WTC11 (cell line): Measurements from ENCODE around the gene PHC2. TPM values are rescaled to one million over a fixed set of nuclear protein-coding genes. Genes with fewer than 3 reads are reported as not detected.

Experiments used
- ATAC-seq: fragments of 200-7000 bp; cut with Tn5 transposase; 2 replicates; pipeline ENCODE4 v1.10.0; 2021; ENCODE audit warnings: mild to moderate bottlenecking, moderate library complexity
- CTCF ChIA-PET: fragments of 300-600 bp; sonication (Branson Sonifier 250); formaldehyde crosslinking; loops from one replicate; lab custom pipeline; 2021; ENCODE audit warnings: antibody characterized with exemption; lab: Charles Lee
- POLR2A ChIA-PET: fragments of 350-600 bp; sonication (Branson Sonifier 250); formaldehyde crosslinking; loops from one replicate; lab custom pipeline; 2021; ENCODE audit warnings: antibody characterized with exemption; lab: Charles Lee
- DNase-seq: peaks from one replicate; pipeline ENCODE4 v3.0.0; 2021; ENCODE audit warnings: low spot score
- H3K27ac Mint-ChIP-seq: 2 replicates; pipeline ENCODE4 v1.8.0; 2021; ENCODE audit warnings: mixed read lengths
- H3K27me3 Mint-ChIP-seq: 2 replicates; pipeline ENCODE4 v1.8.0; 2021; ENCODE audit warnings: low read depth, mild to moderate bottlenecking, moderate library complexity, mixed read lengths
- H3K36me3 Mint-ChIP-seq: 2 replicates; pipeline ENCODE4 v1.8.0; 2021; ENCODE audit warnings: mixed read lengths
- H3K4me1 Mint-ChIP-seq: 2 replicates; pipeline ENCODE4 v1.8.0; 2022; ENCODE audit warnings: mixed read lengths
- H3K4me3 Mint-ChIP-seq: 2 replicates; pipeline ENCODE4 v1.8.0; 2021; ENCODE audit warnings: mild to moderate bottlenecking, moderate library complexity, mixed read lengths
- H3K9me3 Mint-ChIP-seq: 2 replicates; pipeline ENCODE4 v1.8.0; 2021; ENCODE audit warnings: mixed read lengths
- AFF4 ChIP-seq: sonication (generic); formaldehyde crosslinking; IDR thresholded peaks from 2 replicates; pipeline ENCODE4 v1.8.1; 2023; ENCODE audit warnings: mild to moderate bottlenecking, missing genetic modification reagents, borderline replicate concordance
- ATF3 ChIP-seq: sonication (generic); formaldehyde crosslinking; conservative IDR thresholded peaks from 2 replicates; pipeline ENCODE4 v1.8.1; 2022; ENCODE audit warnings: mild to moderate bottlenecking, missing genetic modification reagents
- CREB1 ChIP-seq: sonication (generic); formaldehyde crosslinking; IDR thresholded peaks from 2 replicates; pipeline ENCODE4 v1.8.0; 2023; ENCODE audit warnings: mild to moderate bottlenecking, missing genetic modification reagents
- ESRRA ChIP-seq: sonication (generic); formaldehyde crosslinking; IDR thresholded peaks from 2 replicates; pipeline ENCODE4 v1.8.1; 2022; ENCODE audit warnings: mild to moderate bottlenecking, missing genetic modification reagents, borderline replicate concordance
- FOXK1 ChIP-seq: sonication (generic); formaldehyde crosslinking; IDR thresholded peaks from 2 replicates; pipeline ENCODE4 v1.8.0; 2022; ENCODE audit warnings: mild to moderate bottlenecking, moderate library complexity, missing genetic modification reagents
- GABPB1 ChIP-seq: sonication (generic); formaldehyde crosslinking; IDR thresholded peaks from 2 replicates; pipeline ENCODE4 v1.8.1; 2023; ENCODE audit warnings: mild to moderate bottlenecking, missing genetic modification reagents
- IRF2 ChIP-seq: sonication (generic); formaldehyde crosslinking; IDR thresholded peaks from 2 replicates; pipeline ENCODE4 v1.8.0; 2022; ENCODE audit warnings: low read depth, missing genetic modification reagents, borderline replicate concordance
- NFE2L1 ChIP-seq: sonication (generic); formaldehyde crosslinking; IDR thresholded peaks from 2 replicates; pipeline ENCODE4 v1.8.1; 2023; ENCODE audit warnings: missing genetic modification reagents
- NFYB ChIP-seq: sonication (generic); formaldehyde crosslinking; conservative IDR thresholded peaks from 2 replicates; pipeline ENCODE4 v1.8.0; 2022; ENCODE audit warnings: low read depth, missing genetic modification reagents
- OVOL2 ChIP-seq: fragments of 250-450 bp; sonication (Bioruptor Pico); IDR thresholded peaks from 2 replicates; pipeline ENCODE4 v1.9.0; 2021; ENCODE audit warnings: mild to moderate bottlenecking, borderline replicate concordance
- PREB ChIP-seq: sonication (generic); formaldehyde crosslinking; IDR thresholded peaks from 2 replicates; pipeline ENCODE4 v1.8.1; 2022; ENCODE audit warnings: mild to moderate bottlenecking, missing genetic modification reagents, moderate library complexity, borderline replicate concordance
- PRRX2 ChIP-seq: fragments of 250-450 bp; sonication (Bioruptor Pico); IDR thresholded peaks from 2 replicates; pipeline ENCODE4 v1.8.0; 2021; ENCODE audit warnings: mild to moderate bottlenecking
- RORB ChIP-seq: fragments of 250-450 bp; sonication (Bioruptor Pico); IDR thresholded peaks from 2 replicates; pipeline ENCODE4 v1.9.0; 2021; ENCODE audit warnings: mild to moderate bottlenecking
- SMAD4 ChIP-seq: sonication (generic); formaldehyde crosslinking; IDR thresholded peaks from 2 replicates; pipeline ENCODE4 v1.8.0; 2022; ENCODE audit warnings: mild to moderate bottlenecking, missing genetic modification reagents
- SP1 ChIP-seq: sonication (generic); formaldehyde crosslinking; conservative IDR thresholded peaks from 2 replicates; pipeline ENCODE4 v1.8.1; 2022; ENCODE audit warnings: missing genetic modification reagents
- STAT6 ChIP-seq: sonication (generic); formaldehyde crosslinking; conservative IDR thresholded peaks from 2 replicates; pipeline ENCODE4 v1.8.1; 2023; ENCODE audit warnings: mild to moderate bottlenecking, low read depth, missing genetic modification reagents, moderate library complexity
- ZNF138 ChIP-seq: sonication (generic); formaldehyde crosslinking; conservative IDR thresholded peaks from 2 replicates; pipeline ENCODE4 v1.8.1; 2022; ENCODE audit warnings: mild to moderate bottlenecking, moderate library complexity, missing genetic modification reagents
- ZNF219 ChIP-seq: sonication (generic); formaldehyde crosslinking; IDR thresholded peaks from 2 replicates; pipeline ENCODE4 v1.8.0; 2023; ENCODE audit warnings: missing genetic modification reagents, mild to moderate bottlenecking, borderline replicate concordance
- ZNF425 ChIP-seq: fragments of 250-450 bp; sonication (Bioruptor Pico); conservative IDR thresholded peaks from 2 replicates; pipeline ENCODE4 v1.9.0; 2021; ENCODE audit warnings: mild to moderate bottlenecking
- ZSCAN18 ChIP-seq: fragments of 250-450 bp; sonication (Bioruptor Pico); IDR thresholded peaks from 2 replicates; pipeline ENCODE4 v2.1.2; 2022; ENCODE audit warnings: mild to moderate bottlenecking, moderate library complexity
- total RNA-seq: library from RNA; stranded (reverse); gene quantifications from 3 replicates; pipeline ENCODE4 v1.2.3, GENCODE V29; 2021

Gene PHC2
- total RNA-seq, 1 experiment from 2014 or later, result 7.0 TPM

GRCh38 chr1:33319186-33319948 lies 111.5 kb downstream of the PHC2 start:
- ATAC-seq, result no peak
- no peaks in the 10 kb centered on the region for H3K36me3 Mint-ChIP-seq
- no peak overlapping the region for H3K4me3 Mint-ChIP-seq
- peaks cover 26% of the 10 kb centered on the region for H3K27me3 Mint-ChIP-seq
- no peaks in the 10 kb centered on the region for H3K9me3 Mint-ChIP-seq
- TF ChIP-seq STAT6 (no peak), NFE2L1 (CRISPR knock-in tag) (no peak), ESRRA (no peak), SMAD4 (CRISPR knock-in tag) (no peak), CREB1 (CRISPR knock-in tag) (no peak), PRRX2 (CRISPR knock-in tag) (no peak), IRF2 (no peak), AFF4 (CRISPR knock-in tag) (no peak), ZNF425 (CRISPR knock-in tag) (no peak), PREB (CRISPR knock-in tag) (no peak), OVOL2 (CRISPR knock-in tag) (no peak), ZSCAN18 (no peak), ZNF219 (CRISPR knock-in tag) (no peak), SP1 (CRISPR knock-in tag) (no peak), FOXK1 (CRISPR knock-in tag) (no peak), NFYB (CRISPR knock-in tag) (no peak), RORB (CRISPR knock-in tag) (no peak), ZNF138 (no peak), GABPB1 (CRISPR knock-in tag) (no peak), ATF3 (CRISPR knock-in tag) (no peak)
- POLR2A ChIA-PET, result no interaction called here
- no peak for DNase-seq
- CTCF ChIA-PET, result interaction anchor here (1.3 to 2.5 kb wide), 2 partner anchors 21 to 24 kb away, joined by 4 to 14 read pairs; no protein-coding TSS in a partner anchor
- no peaks in the 10 kb centered on the region for H3K4me1 Mint-ChIP-seq
- no peak overlapping the region for H3K27ac Mint-ChIP-seq
